Sigmoid colon (tissue), 7 donors: Measurements from ENCODE around the gene COL23A1. TPM values are rescaled to one million over a fixed set of nuclear protein-coding genes. Genes with fewer than 3 reads are reported as not detected.
"Not testable (repeated sequence)": the region's sequence is repeated elsewhere in the genome, so short reads cannot be mapped to it uniquely, and the experiment has no call there.

Experiments
- DNase-seq: peaks from one replicate; pipeline ENCODE4 v3.0.0-alpha.2; 2019
- H3K27ac ChIP-seq, 4 donors: fragments of 200-600 bp; sonication (generic); one replicate each; pipeline ENCODE4 v1.5.1; 2016 to 2019; ENCODE audit warnings: mild to moderate bottlenecking in 1 of 4
- H3K27me3 ChIP-seq, 3 donors: fragments of 200-600 bp; sonication (generic); one replicate each; pipeline ENCODE4 v1.5.1; 2019; ENCODE audit warnings: mild to moderate bottlenecking in 1 of 3
- H3K36me3 ChIP-seq, 4 donors: fragments of 200-600 bp; sonication (generic); one replicate each; pipeline ENCODE4 v1.5.1; 2016 to 2019
- H3K4me1 ChIP-seq, 4 donors: fragments of 200-600 bp; sonication (generic); one replicate each; pipeline ENCODE4 v1.5.1; 2017 to 2019
- H3K4me3 ChIP-seq, 4 donors: fragments of 200-600 bp; sonication (generic); one replicate each; pipeline ENCODE4 v1.5.1; 2017 to 2019; ENCODE audit warnings: mild to moderate bottlenecking in 2 of 4, moderate library complexity in 1 of 4
- H3K9me3 ChIP-seq, 4 donors: fragments of 200-600 bp in 3 of 4; sonication (generic) in 3 of 4; one replicate each; pipeline versions ENCODE4 v1.5.1 to v1.6.1; 2013 to 2019
- EP300 ChIP-seq, 4 donors: sonication (generic); formaldehyde crosslinking; IDR thresholded peaks; one replicate each; pipeline ENCODE4 v1.6.1; 2017; ENCODE audit warnings: antibody characterized with exemption in 4 of 4
- POLR2A ChIP-seq, 2 donors: fragments of 450-650 bp; IDR thresholded peaks; one replicate each; pipeline ENCODE4 v1.6.1; 2016; ENCODE audit warnings: antibody characterized with exemption in 2 of 2, mild to moderate bottlenecking in 2 of 2, moderate library complexity in 2 of 2
- POLR2AphosphoS5 ChIP-seq, 4 donors: sonication (generic); formaldehyde crosslinking; IDR thresholded peaks; one replicate each; pipeline ENCODE4 v1.6.1; 2017; ENCODE audit warnings: antibody characterized with exemption in 4 of 4
- WGBS, 2 donors: extraction: QIAGEN DNeasy Blood & Tissue Kit; methylation state at CpG; one replicate each; pipeline ENCODE4 v1.1.7; 2013; 5-methylcytosine and 5-hydroxymethylcytosine counted together
- intact Hi-C: fragments of 100-400 bp; cut with DNase I; formaldehyde crosslinking; loops from one replicate; pipeline ENCODE4 v1.15.1; 2023
- polyA plus RNA-seq, 3 donors: library from polyadenylated mRNA; stranded (reverse); fragments of 200-250 nt; gene quantifications; one replicate each; pipeline ENCODE4 v1.2.3, GENCODE V29; 2013
- total RNA-seq, 4 donors: library from RNA; depleted of rRNA; stranded (reverse); fragments of >200 nt; gene quantifications; one replicate each; pipeline ENCODE4 v1.1.0, GENCODE V29; 2016
- TF ChIP-seq, protein P1 (sequence below), 4 experiments: fragments of 450-650 bp in 3 of 4; fragments of 200-600 bp in 1 of 4; IDR thresholded peaks; one replicate each; pipeline ENCODE4 v1.5.1; 2016 to 2019; ENCODE audit warnings: antibody characterized with exemption in 4 of 4, mild to moderate bottlenecking in 3 of 4, moderate library complexity in 2 of 4
- donor health status: healthy with polysubstance abuse.
- donor health status: Bipolar disorder and iron deficiency.
- donor health status: healthy.

The COL23A1 gene
- total and polyA plus RNA-seq, 7 donors, result 0.28 to 1.2 (median 0.57) TPM; not detected in 1

DNA sequence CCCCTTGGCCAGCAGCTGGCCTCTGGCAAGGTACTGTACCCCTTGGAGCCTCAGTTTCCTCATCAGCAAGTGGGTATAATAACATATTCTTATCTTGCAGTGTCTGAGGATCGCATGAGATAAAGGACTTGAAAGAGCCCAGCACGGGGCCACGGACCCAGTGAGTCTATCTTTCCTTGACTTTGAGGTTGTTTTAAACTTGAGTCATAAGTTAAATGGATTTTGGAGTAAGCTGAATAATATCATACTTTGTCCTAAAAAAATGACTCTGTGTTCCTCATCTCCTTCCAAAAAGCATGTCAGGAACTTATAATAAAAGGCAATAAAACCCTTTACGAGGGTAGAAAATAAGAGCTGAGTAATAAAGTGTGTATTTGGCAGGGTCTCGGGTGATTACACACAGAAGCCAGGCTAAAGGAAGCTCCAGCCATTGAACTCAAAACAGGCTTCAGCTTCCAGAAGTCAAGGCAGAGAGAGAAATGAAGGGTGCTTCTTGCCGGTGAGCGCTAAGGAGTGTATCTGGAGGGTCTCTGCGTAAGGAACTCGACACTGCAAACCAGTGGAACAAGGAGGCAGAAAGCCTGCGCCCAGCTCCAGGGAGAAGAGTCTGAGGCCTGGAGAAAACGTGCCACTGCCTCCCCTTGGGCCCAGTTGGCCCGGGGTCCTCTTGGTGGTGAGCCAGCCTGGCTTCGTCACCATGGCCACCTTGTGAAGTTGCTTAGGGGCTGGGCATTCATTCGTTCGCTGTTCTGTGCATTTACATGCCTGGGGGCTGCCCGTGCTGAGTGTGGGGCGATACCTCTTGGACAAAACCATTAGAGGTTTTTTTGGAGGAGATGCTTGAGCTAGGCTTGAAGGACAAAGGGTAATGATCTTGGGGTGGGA lies 285.2 kb downstream of the COL23A1 start:
- H3K4me3 ChIP-seq, result no peak overlapping the region
- H3K27me3 ChIP-seq, result peaks cover 0 to 6% (median 0%) of the 10 kb centered on the region in 3 donors
- peak overlapping the region in 1 of 4 donors; percentile 33 for H3K27ac ChIP-seq
- WGBS, 2 donors, result 63 to 83% methylated on average over 17 of the region's 17 CpGs
- DNase-seq, result peak; percentile 55
- no peaks in the 10 kb centered on the region for H3K9me3 ChIP-seq
- intact Hi-C loops, result no loop called here
- TF ChIP-seq EP300 (IDR thresholded peaks at IDR 0.05) (no peak), POLR2AphosphoS5 (IDR thresholded peaks at IDR 0.05) (peak in 2 of 4 donors; percentile 9 to 23)
- no peaks in the 10 kb centered on the region for H3K36me3 ChIP-seq
- H3K4me1 ChIP-seq, result peaks cover 0 to 12% (median 10%) of the 10 kb centered on the region in 4 donors

DNA sequence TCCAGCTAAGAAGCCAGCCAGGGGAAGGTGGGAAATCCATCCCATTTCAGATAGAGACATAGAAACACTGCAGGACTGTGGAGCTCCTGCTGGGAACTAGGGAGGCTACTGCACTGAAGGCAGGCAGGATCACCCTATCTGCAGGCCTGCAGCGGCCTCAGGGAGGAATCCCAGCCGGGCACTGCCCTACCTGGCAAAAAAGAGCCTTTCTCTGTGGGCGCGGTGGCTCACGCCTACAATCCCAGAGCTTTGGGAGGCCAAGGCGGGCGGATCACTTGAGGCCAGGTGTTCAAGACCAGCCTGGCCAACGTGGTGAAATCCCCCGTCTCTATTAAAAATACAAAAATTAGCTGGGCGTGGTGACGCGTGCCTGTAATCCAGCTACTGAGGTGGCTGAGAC lies 286.2 kb downstream of the COL23A1 start:
- no peak overlapping the region for H3K27ac ChIP-seq
- H3K9me3 ChIP-seq, result no peaks in the 10 kb centered on the region
- intact Hi-C loops, result no loop called here
- H3K36me3 ChIP-seq, result no peaks in the 10 kb centered on the region
- DNase-seq, result peak; percentile 57
- peaks cover 0 to 6% (median 0%) of the 10 kb centered on the region in 3 donors for H3K27me3 ChIP-seq
- WGBS, 2 donors, result 72 to 83% methylated on average over 12 of the region's 12 CpGs
- H3K4me1 ChIP-seq, result peaks cover 0 to 12% (median 10%) of the 10 kb centered on the region in 4 donors
- TF ChIP-seq POLR2A (IDR thresholded peaks at IDR 0.05) (no peak), POLR2AphosphoS5 (IDR thresholded peaks at IDR 0.05) (no peak), EP300 (IDR thresholded peaks at IDR 0.05) (no peak)
- TF ChIP-seq, protein P1, sequence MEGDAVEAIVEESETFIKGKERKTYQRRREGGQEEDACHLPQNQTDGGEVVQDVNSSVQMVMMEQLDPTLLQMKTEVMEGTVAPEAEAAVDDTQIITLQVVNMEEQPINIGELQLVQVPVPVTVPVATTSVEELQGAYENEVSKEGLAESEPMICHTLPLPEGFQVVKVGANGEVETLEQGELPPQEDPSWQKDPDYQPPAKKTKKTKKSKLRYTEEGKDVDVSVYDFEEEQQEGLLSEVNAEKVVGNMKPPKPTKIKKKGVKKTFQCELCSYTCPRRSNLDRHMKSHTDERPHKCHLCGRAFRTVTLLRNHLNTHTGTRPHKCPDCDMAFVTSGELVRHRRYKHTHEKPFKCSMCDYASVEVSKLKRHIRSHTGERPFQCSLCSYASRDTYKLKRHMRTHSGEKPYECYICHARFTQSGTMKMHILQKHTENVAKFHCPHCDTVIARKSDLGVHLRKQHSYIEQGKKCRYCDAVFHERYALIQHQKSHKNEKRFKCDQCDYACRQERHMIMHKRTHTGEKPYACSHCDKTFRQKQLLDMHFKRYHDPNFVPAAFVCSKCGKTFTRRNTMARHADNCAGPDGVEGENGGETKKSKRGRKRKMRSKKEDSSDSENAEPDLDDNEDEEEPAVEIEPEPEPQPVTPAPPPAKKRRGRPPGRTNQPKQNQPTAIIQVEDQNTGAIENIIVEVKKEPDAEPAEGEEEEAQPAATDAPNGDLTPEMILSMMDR (IDR thresholded peaks at IDR 0.05), result no peak
- H3K4me3 ChIP-seq, result no peak overlapping the region

DNA sequence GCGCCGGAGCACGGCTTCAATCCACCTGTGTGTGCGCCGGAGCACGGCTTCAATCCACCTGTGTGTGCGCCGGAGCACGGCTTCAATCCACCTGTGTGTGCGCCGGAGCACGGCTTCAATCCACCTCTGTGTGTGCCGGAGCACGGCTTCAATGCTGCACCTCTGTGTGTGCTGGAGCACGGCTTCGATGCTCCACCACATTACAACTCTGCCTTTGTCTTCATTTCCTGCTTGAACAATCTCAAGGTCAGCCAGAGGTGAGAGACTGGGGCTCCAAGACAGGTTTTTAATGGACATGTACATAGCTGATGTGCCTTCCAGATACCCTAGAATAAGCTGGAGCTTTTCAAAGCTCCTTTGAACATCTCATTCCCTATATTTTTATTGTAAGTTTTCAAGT lies 287.9 kb downstream of the COL23A1 start:
- H3K36me3 ChIP-seq, H3K27ac ChIP-seq, H3K27me3 ChIP-seq, intact Hi-C loops, H3K4me3 ChIP-seq, DNase-seq, H3K9me3 ChIP-seq: not testable (repeated sequence)
- peaks cover 0 to 12% (median 10%) of the 10 kb centered on the region in 4 donors for H3K4me1 ChIP-seq
- WGBS, 2 donors, result 82 to 86% methylated on average over 16 of the region's 16 CpGs

DNA sequence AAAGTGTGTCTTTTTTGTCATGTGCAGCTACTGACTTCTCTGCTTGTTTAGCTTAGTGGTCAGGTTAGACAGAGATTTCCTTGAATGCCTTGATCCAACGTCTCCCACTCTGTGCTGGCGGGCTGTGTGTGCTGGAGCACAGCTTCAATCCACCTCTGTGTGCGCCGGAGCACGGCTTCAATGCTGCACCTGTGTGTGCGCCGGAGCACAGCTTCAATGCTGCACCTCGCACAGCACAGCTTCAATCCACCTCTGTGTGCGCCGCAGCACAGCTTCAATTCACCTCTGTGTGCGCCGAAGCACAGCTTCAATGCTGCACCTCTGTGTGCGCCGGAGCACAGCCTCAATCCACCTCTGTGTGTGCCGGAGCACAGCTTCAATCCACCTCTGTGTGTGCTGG lies 288.6 kb downstream of the COL23A1 start:
- peaks cover 0 to 12% (median 10%) of the 10 kb centered on the region in 4 donors for H3K4me1 ChIP-seq
- peak; percentile 34 for DNase-seq
- 90 to 94% methylated on average over 15 of the region's 15 CpGs for WGBS, 2 donors
- no peak overlapping the region for H3K4me3 ChIP-seq
- no peaks in the 10 kb centered on the region for H3K27me3 ChIP-seq
- intact Hi-C loops, result no loop called here
- TF ChIP-seq POLR2A (IDR thresholded peaks at IDR 0.05) (no peak), POLR2AphosphoS5 (IDR thresholded peaks at IDR 0.05) (no peak), EP300 (IDR thresholded peaks at IDR 0.05) (no peak)
- TF ChIP-seq, protein P1 (IDR thresholded peaks at IDR 0.05), result no peak
- H3K27ac ChIP-seq, result no peak overlapping the region
- no peaks in the 10 kb centered on the region for H3K9me3 ChIP-seq
- H3K36me3 ChIP-seq, result no peaks in the 10 kb centered on the region

DNA sequence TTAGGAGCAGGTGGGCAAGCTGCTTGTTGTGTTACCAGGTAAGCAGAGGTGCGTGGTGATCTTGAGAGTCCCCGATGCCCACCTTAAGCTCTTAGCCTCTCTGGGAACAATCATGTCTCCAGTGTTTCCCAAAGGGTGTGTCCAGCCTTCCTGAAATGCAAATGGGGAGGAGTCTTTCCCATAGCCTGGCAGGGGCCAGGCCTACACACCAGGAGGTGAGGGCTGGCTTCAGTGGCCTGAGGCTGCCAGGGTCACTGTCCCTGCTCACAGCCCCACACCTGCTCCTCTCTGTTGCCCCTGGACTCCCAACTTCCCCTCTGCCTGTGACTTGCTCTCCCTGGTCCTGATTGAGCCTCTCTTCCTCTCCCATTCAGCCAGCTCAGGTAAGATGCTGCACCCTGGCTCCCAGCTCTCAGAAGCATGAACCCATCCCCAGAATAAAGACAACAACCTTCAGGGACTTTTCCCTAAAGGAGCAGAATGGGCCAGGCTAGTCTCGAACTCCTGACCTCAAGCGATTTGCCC lies 291.8 kb downstream of the COL23A1 start:
- Histone ChIP-seq H3K27ac (no peak overlapping the region), H3K4me1 (no peaks in the 10 kb centered on the region), H3K9me3 (no peaks in the 10 kb centered on the region), H3K4me3 (no peak overlapping the region), H3K36me3 (no peaks in the 10 kb centered on the region), H3K27me3 (no peaks in the 10 kb centered on the region)
- peak; percentile 32 for DNase-seq
- intact Hi-C loops, result no loop called here
- WGBS, 2 donors, result 92% methylated on average over 4 of the region's 4 CpGs
- TF ChIP-seq POLR2AphosphoS5 (IDR thresholded peaks at IDR 0.05), result no peak
- TF ChIP-seq EP300 (IDR thresholded peaks at IDR 0.05), result no peak
- no peak for TF ChIP-seq POLR2A (IDR thresholded peaks at IDR 0.05)
- TF ChIP-seq, protein P1 (IDR thresholded peaks at IDR 0.05), result no peak
